ENCODE measurements around the gene RBP3.
"Not testable (repeated sequence)": the region's sequence is repeated elsewhere in the genome, so short reads cannot be mapped to it uniquely, and the experiment has no call there.

The RBP3 gene

GRCh38 chr10:47376522-47377220 lies 28.5 kb downstream of the RBP3 start:
- DNase-seq, result no peak

GRCh38 chr10:47378183-47378510 lies 30.0 kb downstream of the RBP3 start:
- DNase-seq, result no peak

DNA sequence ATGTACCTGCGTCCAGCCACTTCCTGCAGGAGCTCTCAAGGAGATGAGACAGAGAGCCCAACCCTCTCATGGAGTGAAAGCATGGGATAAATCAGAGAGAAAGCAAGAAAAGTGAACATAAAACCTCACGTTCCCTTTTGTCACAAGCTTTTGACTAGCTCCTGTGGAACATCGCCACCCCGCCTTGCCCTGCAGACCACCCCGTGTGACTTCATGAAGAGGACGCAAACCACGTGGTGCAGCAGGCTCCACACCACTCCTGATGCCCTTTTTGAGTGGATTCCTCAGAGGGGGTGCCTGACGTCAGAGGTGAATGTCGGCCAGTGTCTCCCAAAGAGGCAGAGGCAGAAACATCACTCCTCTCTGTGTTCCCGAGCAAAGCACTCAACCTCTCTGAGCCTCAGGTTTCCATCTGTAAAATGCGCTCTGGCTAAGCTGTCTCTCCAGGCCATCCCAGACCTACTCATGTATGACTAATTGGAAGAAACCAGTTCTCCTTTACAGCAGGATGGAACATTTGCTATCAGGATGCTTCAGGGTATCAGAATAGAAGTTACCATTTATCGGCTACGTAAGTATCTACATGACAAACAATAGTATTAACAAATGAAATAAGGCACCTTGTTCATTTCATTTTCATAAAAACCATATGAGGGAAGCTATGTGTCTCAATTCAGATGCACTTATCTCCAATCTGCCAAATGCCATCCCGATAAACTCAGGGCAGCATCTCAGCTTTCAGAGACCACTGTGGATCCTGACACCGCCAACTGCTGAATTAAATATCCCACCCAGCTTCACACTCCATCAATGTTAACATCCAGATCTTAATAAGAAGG lies 30.7 kb downstream of the RBP3 start:
- no peak for DNase-seq

DNA sequence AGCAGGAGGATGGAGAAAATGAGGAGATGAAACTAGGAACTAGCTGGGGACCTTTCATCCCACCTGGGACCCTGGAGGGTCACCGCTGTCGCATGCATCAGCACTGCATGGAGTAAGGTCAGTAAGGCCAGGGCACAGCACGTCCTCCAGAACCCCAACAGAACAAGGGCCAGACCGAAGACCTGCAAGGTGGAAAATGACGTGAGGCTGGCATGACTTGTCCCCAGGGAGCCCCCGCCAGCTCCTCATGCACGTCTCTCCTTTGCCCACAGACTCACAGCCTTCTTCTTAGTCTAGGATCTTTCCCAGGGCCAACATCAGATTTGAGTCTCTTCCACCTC lies 31.3 kb downstream of the RBP3 start:
- DNase-seq, result no peak

GRCh38 chr10:47379901-47380300 lies 31.7 kb downstream of the RBP3 start:
- no peak for DNase-seq

GRCh38 chr10:47380341-47381102 lies 32.4 kb downstream of the RBP3 start:
- no peak for DNase-seq

DNA sequence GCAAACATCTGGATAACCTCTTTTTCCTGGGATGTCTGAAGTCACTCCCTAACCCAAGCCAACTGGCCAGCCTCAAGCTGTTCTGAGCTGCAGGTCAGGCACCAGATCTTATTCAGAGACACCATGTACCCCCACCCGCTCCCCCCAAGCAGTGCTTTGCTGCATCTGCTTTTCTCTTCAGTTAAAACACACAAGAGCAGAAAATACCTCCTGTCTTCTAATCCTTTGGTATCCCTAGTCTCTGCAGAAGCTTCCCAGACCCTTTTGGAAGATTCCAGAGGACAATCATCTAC lies 32.9 kb downstream of the RBP3 start:
- no peak for DNase-seq

- DNase-seq, result no peak
These were observed 33.5 kb downstream of the RBP3 start for GRCh38 chr10:47381427-47382379.

DNA sequence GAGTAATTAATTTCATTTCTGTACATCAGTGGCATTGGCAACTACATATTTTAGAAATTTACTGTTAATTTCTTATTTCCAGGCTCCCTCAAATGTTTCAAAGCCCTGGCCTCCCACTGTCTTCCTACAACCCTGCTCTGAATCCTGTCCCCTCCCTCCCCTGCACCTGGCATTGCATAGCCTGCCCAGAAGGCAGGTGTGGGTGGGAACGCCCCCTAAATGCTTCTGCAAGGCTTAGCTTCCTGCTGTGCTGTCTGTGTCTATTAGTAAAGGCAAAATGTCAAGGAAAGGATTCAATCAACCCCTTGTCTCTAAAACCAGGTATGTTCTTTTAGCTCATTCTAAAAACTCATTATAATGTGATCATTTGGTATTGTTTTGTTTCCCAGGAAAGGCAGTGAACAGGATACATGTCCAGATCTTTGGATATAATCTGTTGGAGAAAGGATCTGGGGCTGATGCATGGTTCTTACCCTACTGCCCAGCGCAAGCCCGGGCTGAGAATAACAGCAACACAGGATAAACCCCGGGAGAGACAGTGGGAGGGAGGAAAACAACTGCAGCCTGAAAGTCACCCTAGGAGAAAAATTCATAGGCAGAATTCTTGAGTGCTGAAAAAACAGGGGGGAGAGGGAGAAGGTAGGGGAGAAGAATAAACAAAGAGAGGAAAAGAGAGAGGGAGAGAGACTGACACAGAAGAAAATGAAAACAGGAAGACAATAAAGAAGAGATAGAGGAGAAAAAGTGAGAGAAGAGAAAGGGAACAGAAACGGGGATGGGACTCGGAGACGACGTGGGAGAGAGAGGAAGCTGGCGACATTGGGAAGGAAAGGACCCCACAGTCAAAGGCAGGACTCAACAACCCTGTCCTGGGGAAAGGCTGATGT lies 35.3 kb downstream of the RBP3 start:
- DNase-seq, result no peak

DNA sequence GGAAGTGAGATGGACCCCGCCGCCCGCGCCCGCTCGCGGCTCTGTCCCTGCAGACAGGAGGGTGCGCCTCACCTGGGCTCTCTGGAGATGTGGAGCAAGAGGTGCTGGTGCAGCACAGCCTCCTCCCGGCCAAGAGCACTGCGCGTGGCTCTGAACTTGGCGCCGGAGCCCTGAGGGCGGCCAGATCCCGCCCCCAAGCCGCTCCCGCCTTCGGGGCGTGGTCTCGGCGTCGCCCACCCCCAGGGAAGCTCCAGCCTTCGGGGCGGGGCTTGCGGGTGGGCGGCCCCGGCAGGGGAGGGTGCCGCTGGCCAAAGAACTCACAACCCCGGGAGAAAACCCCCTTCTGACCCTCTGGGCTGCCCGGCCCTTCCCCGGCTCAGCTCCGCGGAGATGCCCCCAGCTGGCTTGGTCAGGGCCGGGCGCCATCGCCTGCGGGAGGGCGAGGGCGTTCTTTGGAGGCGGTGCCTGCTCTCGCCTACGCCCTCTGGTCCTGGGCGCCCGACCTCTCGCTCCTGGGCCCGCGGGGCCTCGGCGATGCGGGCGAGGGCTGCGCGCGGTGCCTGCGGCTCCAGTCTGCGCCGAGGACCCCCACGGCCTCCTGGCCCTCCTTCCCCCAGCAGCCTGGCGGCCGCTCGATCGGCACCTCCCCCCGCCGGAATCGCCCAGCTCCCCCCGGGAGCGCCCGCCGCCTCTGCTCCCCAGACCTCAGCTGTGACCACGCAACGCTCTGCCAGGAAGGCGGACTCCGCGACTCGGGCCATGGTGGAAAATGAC lies 36.2 kb downstream of the RBP3 start, which contains the start of gene ZNF488:
TSS of gene ZNF488 (minus strand) at position 146 of the 774 bp plus-strand sequence. CDS start 15,464 bp downstream, outside the sequence.
- peak; percentile 47 to 75 for DNase-seq

DNA sequence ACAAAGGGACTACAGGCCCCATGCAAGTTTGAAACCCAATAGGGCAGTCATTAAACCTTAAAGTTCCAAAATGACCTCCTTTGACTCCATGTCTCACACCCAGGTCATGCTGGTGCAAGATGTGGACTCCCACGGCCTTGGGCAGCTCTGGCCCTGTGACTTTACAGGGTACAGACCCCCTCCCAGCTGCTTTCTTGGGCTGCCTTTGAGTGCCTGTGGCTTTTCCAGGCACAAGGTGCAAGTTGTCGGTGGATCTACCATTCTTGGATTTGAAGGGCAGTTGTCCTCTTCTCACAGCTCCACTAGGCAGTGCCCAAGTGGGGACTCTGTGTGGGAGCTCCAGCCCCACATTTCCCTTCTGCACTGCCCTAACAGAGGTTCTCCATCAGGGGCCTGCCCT lies 37.9 kb downstream of the RBP3 start:
- not testable (repeated sequence) for DNase-seq

DNA sequence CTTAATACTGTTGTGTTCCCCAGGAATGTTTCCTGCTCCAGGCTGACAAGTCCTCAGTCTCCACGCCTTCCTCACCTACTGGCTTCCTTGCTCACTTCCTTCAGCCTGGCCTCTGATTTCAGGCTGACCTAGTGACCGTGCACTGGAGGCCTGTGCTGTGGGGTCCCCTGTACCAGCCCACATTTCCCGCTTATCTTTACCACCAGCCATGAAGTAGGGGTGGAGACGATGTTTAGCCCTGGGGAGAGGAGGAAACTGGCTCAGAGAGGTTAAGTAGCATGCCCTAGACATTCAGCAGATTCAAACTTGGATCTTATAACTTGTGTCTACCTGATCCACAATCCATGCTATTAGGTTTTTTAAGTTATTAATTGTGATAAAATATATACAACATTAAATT lies 40.7 kb downstream of the RBP3 start:
- no peak for DNase-seq

- DNase-seq, result no peak
These were observed 41.5 kb downstream of the RBP3 start for GRCh38 chr10:47389619-47390018.

DNA sequence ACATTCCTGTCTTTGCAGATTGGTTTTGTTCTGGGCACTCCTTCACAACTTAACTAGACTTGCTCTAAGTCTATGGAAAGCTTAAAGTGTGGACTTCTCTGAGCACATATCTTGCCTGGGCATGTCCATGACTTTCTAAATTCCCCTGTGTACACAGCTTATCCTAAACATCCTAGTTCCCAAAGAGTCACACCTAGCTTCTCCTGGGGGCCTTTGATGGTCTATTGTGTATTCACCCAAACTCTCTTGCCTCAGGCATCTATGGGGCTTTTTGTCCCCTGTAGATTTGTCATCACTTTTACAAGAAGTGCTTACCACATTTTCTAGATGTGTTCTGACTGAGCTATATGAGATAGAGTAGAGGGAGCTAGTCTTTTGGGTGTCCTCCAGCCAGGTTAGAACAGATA lies 48.2 kb downstream of the RBP3 start:
- no peak for DNase-seq

- DNase-seq, result no peak
These were observed 49.1 kb downstream of the RBP3 start for GRCh38 chr10:47397256-47397655.

GRCh38 chr10:47400251-47400650 lies 52.1 kb downstream of the RBP3 start:
- DNase-seq, result no peak

DNA sequence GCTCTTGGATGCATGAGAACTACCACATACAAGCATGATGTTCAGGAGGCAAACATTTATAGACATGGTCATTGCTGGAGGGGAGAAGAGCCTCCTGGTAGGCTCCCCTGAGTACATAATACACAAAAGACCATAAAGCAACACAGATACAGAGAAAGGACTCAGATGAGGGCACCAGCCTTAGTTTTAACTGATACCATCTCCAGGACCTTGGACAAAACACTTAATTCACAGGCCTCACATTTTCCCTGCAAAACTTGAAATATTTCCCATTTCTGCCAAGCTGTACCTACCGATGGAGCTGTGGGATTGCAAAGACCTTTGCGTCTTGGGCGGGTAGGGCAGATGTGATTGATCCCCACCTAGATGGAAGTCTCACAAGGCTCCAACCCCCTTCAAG lies 52.6 kb downstream of the RBP3 start:
- DNase-seq, result no peak

- no peak for DNase-seq
These were observed 53.0 kb downstream of the RBP3 start for GRCh38 chr10:47401210-47401609.

DNA sequence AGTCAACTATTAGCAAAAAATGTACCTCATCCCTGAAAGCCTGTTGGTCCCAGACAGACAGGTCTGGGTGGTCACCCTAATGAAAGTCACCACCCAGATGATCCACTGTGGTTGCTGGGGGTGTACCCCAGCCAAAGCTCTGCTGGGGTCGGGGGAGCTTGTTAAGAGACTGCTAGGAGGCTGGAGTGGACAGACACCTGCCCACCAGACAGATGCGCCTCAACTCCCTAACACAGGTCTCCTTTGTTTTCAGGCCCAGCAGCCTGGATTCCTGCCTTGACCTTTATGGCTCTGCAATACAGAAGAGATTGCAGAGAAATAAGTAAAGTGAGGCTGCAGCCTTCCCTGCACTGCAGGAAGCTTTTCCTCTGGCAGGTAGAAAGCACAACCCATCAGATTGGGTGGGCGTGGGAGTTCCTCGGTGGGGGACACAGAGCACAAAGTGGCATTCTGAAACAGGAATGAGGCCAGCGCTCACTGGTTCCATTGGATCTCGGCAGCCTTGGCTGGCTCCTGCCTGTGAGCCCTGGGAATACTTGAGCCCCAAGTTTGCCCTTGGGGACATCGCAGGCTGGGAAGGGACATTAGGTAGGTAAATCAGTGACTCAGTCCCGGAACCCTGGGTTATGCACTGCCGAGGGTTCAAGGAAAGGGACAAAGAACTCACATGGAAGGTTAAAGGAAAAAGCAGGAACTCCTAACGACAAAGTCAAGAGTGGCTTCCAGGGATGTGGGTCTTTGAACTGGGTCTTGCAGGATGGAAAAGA lies 53.9 kb downstream of the RBP3 start:
- no peak for DNase-seq

GRCh38 chr10:47402641-47403301 lies 54.6 kb downstream of the RBP3 start:
- no peak for DNase-seq
